Measurements from ENCODE around the gene RAP1GAP2.
"Not testable (repeated sequence)": the region's sequence is repeated elsewhere in the genome, so short reads cannot be mapped to it uniquely, and the experiment has no call there.

The RAP1GAP2 gene

GRCh38 chr17:2782055-2782454, 14.2 kb upstream of the RAP1GAP2 start:
- in situ Hi-C loops (cut with HindIII; ENCODE audit: low pct_ligation_motif_present, low sequenced_read_pairs), result no loop called here
- TF ChIP-seq CTCF (IDR thresholded peaks at IDR 0.05; ENCODE audit: low read depth, low read length, missing control alignments), result no peak

GRCh38 chr17:2783310-2784030, 12.8 kb upstream of the RAP1GAP2 start:
- no peak overlapping the region for H3K4me3 ChIP-seq (ENCODE audit: low read depth, low read length)
- no peak for TF ChIP-seq CTCF (IDR thresholded peaks at IDR 0.05; ENCODE audit: low read depth, low read length, missing control alignments)
- in situ Hi-C loops (cut with HindIII; ENCODE audit: low pct_ligation_motif_present, low sequenced_read_pairs), result no loop called here
- no peaks in the 10 kb centered on the region for H3K36me3 ChIP-seq (replicated peaks)
- peaks cover 2% of the 10 kb centered on the region for H3K27me3 ChIP-seq (replicated peaks)
- no peak for DNase-seq
- no peak overlapping the region for H3K27ac ChIP-seq

More at GRCh38 chr17:2782055-2782454, 14.2 kb upstream of the RAP1GAP2 start:
- Histone ChIP-seq H3K4me3 (ENCODE audit: low read depth, low read length) (no peak overlapping the region), H3K27me3 (replicated peaks) (peaks cover 11% of the 10 kb centered on the region), H3K27ac (no peak overlapping the region), H3K36me3 (replicated peaks) (no peaks in the 10 kb centered on the region)
- peak; percentile 37 for DNase-seq

- H3K27me3 ChIP-seq (replicated peaks), result no peaks in the 10 kb centered on the region
- no peak overlapping the region for H3K27ac ChIP-seq
- TF ChIP-seq CTCF (IDR thresholded peaks at IDR 0.05; ENCODE audit: low read depth, low read length, missing control alignments), result no peak
- H3K36me3 ChIP-seq (replicated peaks), result no peaks in the 10 kb centered on the region
- DNase-seq, result no peak
- in situ Hi-C loops (cut with HindIII; ENCODE audit: low pct_ligation_motif_present, low sequenced_read_pairs), result no loop called here
- H3K4me3 ChIP-seq (ENCODE audit: low read depth, low read length), result no peak overlapping the region
Measured at GRCh38 chr17:2784864-2785263, 11.4 kb upstream of the RAP1GAP2 start.

- H3K27me3 ChIP-seq (replicated peaks); H3K27ac ChIP-seq; H3K36me3 ChIP-seq (replicated peaks); DNase-seq; in situ Hi-C loops (cut with HindIII; ENCODE audit: low pct_ligation_motif_present, low sequenced_read_pairs); H3K4me3 ChIP-seq (ENCODE audit: low read depth, low read length): not testable (repeated sequence)
Measured at GRCh38 chr17:2785376-2785775, 10.9 kb upstream of the RAP1GAP2 start.

- TF ChIP-seq CTCF (IDR thresholded peaks at IDR 0.05; ENCODE audit: low read depth, low read length, missing control alignments), result peak; percentile 96
- DNase-seq, result peak; percentile 76
- Histone ChIP-seq H3K36me3 (replicated peaks) (no peaks in the 10 kb centered on the region), H3K27ac (no peak overlapping the region), H3K4me3 (ENCODE audit: low read depth, low read length) (no peak overlapping the region), H3K27me3 (replicated peaks) (no peaks in the 10 kb centered on the region)
- in situ Hi-C loops (cut with HindIII; ENCODE audit: low pct_ligation_motif_present, low sequenced_read_pairs), result no loop called here
Measured at GRCh38 chr17:2786176-2786881, 9.9 kb upstream of the RAP1GAP2 start.

- H3K36me3 ChIP-seq (replicated peaks), result no peaks in the 10 kb centered on the region
- no peak overlapping the region for H3K4me3 ChIP-seq (ENCODE audit: low read depth, low read length)
- no peak for DNase-seq
- H3K27ac ChIP-seq, result no peak overlapping the region
- no peaks in the 10 kb centered on the region for H3K27me3 ChIP-seq (replicated peaks)
- in situ Hi-C loops (cut with HindIII; ENCODE audit: low pct_ligation_motif_present, low sequenced_read_pairs), result no loop called here
- no peak for TF ChIP-seq CTCF (IDR thresholded peaks at IDR 0.05; ENCODE audit: low read depth, low read length, missing control alignments)
Measured at GRCh38 chr17:2789700-2790099, 6.5 kb upstream of the RAP1GAP2 start.
